BJ (cell line): ENCODE measurements around the gene NYNRIN. TPM values are rescaled to one million over a fixed set of nuclear protein-coding genes. Genes with fewer than 3 reads are reported as not detected.

Source experiments
- CTCF ChIA-PET: fragments of 350-600 bp; formaldehyde crosslinking; extraction: SDS; loops from one replicate; lab custom pipeline; 2021; ENCODE audit warnings: antibody characterized with exemption, inconsistent platforms; lab: Yijun Ruan, JAX
- POLR2A ChIA-PET: fragments of 300-600 bp; sonication (Branson Sonifier 250); formaldehyde crosslinking; extraction: SDS; loops from one replicate; lab custom pipeline; 2021; ENCODE audit warnings: antibody characterized with exemption; lab: Charles Lee
- DNase-seq: peaks from one replicate; pipeline ENCODE4 v3.0.0-alpha.2; 2011; ENCODE audit warnings: low read depth
- H3K27me3 ChIP-seq: 2 replicates; pipeline ENCODE4 v1.6.0; 2011; ENCODE audit warnings: low read length; ENCODE audit not compliant: control insufficient read depth, insufficient read depth
- H3K36me3 ChIP-seq: 2 replicates; pipeline ENCODE4 v1.5.1; 2011; ENCODE audit warnings: low read length; ENCODE audit not compliant: control insufficient read depth, insufficient read depth
- H3K4me3 ChIP-seq: 2 replicates; pipeline ENCODE4 v1.5.1; 2011; ENCODE audit warnings: low read depth, mild to moderate bottlenecking, control low read depth, low read length
- polyA plus RNA-seq: library from polyadenylated mRNA; depleted of rRNA; stranded (reverse); fragments of >200 nt; gene quantifications from 2 replicates; pipeline ENCODE4 v1.2.3, GENCODE V29; 2011
- TF ChIP-seq, protein P1 (sequence below): IDR thresholded peaks from 2 replicates; pipeline ENCODE4 v1.5.1; 2011; ENCODE audit warnings: low read depth, mild to moderate bottlenecking, control low read depth, inconsistent platforms, low read length, moderate library complexity; ENCODE audit not compliant: insufficient read depth

Gene NYNRIN
- polyA plus RNA-seq, 1 experiment = 10.1 TPM

DNA sequence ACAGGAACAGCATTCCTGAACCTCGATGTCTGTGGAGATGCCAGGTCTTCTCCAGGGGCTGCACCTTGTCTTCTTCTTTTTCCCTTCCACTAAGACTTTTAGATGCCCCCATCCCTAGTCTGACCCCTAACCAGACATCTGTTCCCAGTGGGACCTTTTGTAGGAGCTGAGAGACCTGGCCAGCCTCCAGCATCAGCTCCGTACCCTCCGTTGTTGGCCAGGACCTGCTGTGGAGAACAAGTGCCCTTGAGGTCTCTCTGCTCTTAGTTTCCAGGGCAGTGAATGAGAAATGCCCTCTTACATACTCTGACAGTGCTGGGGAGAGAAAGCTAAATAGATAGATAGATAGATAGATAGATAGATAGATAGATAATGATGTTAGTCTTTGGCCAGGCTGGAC, 60.5 kb downstream of the NYNRIN start:
- ChIA-PET POLR2A (no interaction called here), CTCF (no interaction called here)
- TF ChIP-seq, protein P1, sequence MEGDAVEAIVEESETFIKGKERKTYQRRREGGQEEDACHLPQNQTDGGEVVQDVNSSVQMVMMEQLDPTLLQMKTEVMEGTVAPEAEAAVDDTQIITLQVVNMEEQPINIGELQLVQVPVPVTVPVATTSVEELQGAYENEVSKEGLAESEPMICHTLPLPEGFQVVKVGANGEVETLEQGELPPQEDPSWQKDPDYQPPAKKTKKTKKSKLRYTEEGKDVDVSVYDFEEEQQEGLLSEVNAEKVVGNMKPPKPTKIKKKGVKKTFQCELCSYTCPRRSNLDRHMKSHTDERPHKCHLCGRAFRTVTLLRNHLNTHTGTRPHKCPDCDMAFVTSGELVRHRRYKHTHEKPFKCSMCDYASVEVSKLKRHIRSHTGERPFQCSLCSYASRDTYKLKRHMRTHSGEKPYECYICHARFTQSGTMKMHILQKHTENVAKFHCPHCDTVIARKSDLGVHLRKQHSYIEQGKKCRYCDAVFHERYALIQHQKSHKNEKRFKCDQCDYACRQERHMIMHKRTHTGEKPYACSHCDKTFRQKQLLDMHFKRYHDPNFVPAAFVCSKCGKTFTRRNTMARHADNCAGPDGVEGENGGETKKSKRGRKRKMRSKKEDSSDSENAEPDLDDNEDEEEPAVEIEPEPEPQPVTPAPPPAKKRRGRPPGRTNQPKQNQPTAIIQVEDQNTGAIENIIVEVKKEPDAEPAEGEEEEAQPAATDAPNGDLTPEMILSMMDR = no peak
- Histone ChIP-seq H3K27me3 (no peaks in the 10 kb centered on the region), H3K4me3 (no peak overlapping the region), H3K36me3 (no peaks in the 10 kb centered on the region)
- no peak for DNase-seq

DNA sequence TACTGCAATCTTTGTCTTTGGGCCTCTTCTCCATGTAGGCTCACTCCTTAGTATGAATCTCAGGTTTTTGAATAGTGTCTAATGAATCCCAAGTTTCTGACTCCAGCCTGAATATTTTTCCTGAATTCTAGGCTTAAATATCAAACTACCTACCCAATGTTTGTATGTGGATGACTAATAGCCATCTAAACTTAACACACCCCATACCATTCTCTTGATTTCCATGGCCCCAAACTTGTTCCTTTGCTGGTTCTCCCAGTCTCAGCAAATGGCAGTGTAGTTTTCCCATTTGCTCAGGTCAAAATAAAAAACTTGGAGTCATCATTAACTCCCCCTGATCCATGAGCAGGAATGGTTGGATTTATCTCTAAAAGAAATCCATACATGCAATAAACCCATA, 62.5 kb downstream of the NYNRIN start:
- Histone ChIP-seq H3K27me3 (no peaks in the 10 kb centered on the region), H3K36me3 (no peaks in the 10 kb centered on the region), H3K4me3 (no peak overlapping the region)
- CTCF ChIA-PET = no interaction called here
- POLR2A ChIA-PET = no interaction called here
- TF ChIP-seq, protein P1 = no peak
- DNase-seq = no peak

DNA sequence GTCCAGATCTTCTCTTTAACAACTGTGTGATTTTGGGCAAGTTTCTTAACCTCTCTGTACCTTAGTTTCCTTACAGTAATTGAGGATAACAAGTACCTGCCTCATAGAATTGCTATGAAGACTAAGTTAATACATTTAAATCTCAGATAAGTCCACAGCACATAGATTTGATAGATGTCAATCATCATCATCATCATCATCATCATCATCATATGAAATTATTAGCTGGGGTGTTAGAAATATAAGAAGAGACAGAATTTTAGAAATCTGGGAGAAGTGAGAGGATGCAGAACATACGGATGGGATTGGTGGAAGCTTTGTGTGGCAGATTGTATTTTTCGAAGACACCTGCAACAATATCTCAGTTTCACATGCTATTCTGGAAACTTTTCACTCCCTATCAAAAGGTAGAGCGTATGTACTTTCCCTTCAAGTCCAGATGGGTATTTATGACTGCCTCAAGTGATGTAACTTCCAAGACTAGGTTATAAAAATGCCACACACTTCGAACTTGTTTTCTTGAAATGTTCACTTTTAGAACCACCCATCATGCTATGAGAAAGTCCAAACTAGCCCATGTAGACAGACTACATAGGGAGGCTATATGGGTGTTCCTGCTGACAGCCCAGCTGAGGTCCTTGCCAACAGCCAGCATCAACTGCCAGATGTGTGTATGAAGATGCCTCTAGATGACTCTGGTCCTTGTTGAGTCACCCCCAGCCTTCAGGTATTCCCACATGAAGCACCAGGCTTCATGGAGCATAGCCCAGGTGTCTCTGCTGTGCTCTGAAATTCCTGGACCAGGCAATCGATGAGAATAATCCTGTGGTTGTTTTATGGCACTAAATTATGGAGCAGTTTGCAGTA, 64.4 kb downstream of the NYNRIN start:
- CTCF ChIA-PET = no interaction called here
- Histone ChIP-seq H3K27me3 (no peaks in the 10 kb centered on the region), H3K36me3 (no peaks in the 10 kb centered on the region), H3K4me3 (no peak overlapping the region)
- POLR2A ChIA-PET = no interaction called here
- TF ChIP-seq, protein P1 = no peak
- no peak for DNase-seq

DNA sequence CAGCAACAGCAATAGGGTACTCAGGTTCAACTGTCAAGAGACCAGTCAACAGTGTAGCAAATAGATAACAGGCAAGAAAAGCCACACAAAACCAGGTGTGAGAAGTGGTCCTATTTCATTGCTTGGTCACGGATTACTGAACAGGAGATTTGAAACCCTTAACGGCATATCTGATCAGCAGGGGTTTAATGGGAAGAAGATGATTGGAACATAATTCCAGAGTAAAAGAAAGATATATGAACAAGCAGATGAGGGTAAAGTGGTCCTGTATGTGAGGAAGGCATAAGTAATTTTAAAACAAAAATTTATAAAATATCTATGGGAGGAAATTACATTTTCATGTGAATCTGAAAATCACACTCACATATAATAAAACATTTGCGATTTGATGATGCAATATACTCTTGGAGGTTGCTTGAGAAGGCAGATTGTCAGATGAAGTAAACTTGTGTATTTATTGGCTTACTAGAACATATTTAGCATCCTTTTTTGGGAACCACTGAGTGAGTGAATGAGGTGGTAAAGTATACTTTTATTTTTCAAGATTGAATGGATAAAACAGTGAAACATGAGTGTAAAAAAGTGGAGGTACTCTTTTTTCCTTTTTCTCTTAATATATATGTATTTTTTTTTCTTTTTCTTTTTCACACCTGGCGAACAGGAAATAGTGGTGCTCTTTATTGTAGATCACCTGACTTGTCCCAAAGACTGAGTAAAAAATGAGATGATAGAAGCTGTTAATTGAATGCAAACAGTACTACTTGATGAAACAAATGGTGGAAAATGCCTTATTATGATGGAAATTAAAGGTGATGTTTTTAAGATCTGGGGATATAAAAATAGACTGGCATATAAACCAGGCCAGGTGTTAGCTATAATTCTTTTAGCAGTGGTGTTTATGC, 65.3 kb downstream of the NYNRIN start:
- TF ChIP-seq, protein P1 = no peak
- Histone ChIP-seq H3K27me3 (no peaks in the 10 kb centered on the region), H3K4me3 (no peak overlapping the region), H3K36me3 (no peaks in the 10 kb centered on the region)
- CTCF ChIA-PET = interaction anchor here (0.6 kb wide), 1 partner anchor 31 kb away, joined by 3 read pairs; no protein-coding TSS in a partner anchor
- no peak for DNase-seq
- POLR2A ChIA-PET = no interaction called here

DNA sequence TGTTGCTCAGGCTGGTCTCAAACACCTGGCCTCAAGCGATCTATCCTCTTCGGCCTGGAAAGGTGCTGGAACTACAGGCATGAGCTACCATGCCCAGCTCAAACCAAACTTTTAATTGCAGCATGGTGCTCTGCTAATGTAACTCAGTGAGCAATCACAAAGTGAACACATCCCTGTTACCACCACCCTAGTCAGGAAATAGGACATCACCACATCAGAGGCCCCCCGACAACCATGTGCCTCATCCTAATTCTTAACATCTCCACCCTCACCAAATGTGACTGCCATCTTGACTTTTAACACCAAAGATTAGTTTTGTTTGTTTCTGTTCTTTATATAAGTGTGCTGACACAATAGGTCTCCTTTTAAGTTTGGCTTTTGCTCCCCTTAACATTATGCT, 66.6 kb downstream of the NYNRIN start:
- no peaks in the 10 kb centered on the region for H3K36me3 ChIP-seq
- POLR2A ChIA-PET = no interaction called here
- TF ChIP-seq, protein P1 = no peak
- no peak overlapping the region for H3K4me3 ChIP-seq
- no peak for DNase-seq
- CTCF ChIA-PET = interaction anchor here (1.2 kb wide), 1 partner anchor 18 kb away, joined by 3 read pairs; no protein-coding TSS in a partner anchor
- H3K27me3 ChIP-seq = no peaks in the 10 kb centered on the region
